ENCODE results near the gene HDAC1. TPM values are rescaled to one million over a fixed set of nuclear protein-coding genes. Genes with fewer than 3 reads are reported as not detected.

HDAC1 gene
- polyA plus RNA-seq, 1 donor, result 153 TPM

DNA sequence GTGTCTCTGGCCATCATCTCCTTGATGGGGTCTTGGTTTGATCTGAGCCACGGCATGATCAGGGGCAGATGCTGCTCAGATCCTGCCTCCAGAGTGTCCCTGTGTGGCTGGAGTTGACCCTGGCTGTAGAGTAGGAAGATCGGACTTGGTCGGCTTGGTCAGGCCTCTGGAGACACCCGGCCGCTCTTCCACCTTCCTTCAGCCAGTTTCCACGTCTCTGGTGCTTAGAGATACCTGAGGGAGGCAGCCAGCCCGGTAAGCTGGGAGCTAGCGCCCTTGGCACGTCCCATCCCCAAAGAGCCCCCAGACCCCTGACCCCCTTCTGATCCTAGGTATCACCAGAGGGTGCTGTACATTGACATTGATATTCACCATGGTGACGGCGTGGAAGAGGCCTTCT, 35.3 kb downstream of the HDAC1 start:
- no peak for DNase-seq
- WGBS (ENCODE audit: insufficient coverage, low lambda C conversion rate), result no CpG with 5 or more reads among the region's 11 CpGs
- Histone ChIP-seq H3K9me3 (ENCODE audit: control insufficient read depth, low read depth, low read length) (no peaks in the 10 kb centered on the region), H3K27ac (ENCODE audit: low read length) (no peak overlapping the region), H3K27me3 (ENCODE audit: control insufficient read depth, insufficient read depth, low read length) (no peaks in the 10 kb centered on the region), H3K4me1 (ENCODE audit: control insufficient read depth, insufficient read depth, low read length) (peaks cover 9% of the 10 kb centered on the region), H3K36me3 (ENCODE audit: control insufficient read depth, insufficient read depth, low read length) (peaks cover 71% of the 10 kb centered on the region), H3K4me3 (ENCODE audit: low read length) (no peak overlapping the region)

DNA sequence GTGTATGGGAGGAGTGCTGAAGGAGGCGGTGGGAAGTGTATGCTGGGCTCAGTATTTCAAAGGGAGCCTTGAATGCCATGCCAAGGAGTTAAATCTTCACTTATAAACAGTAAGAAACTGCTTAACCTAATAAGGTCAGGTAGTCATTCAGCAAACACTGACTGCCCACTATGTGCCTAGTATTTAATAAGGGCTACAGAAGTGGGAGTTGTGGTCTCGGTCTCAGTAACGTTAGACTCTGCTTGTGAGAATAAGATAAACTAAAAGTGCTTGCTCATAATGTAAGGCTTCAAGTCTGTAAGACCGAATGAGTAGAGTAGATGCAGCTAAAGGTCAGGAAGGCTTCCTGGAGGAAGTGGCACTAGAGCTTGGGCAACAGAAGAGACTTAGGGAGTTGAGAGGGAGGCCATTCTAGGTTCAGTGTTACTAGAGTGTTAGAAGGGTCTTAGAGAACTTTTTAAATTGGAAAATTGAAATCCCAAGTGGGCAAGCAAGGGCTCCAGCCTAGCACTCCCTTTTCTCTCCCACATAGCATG, 38.1 kb downstream of the HDAC1 start:
- H3K9me3 ChIP-seq (ENCODE audit: control insufficient read depth, low read depth, low read length), result no peaks in the 10 kb centered on the region
- H3K27ac ChIP-seq (ENCODE audit: low read length), result no peak overlapping the region
- H3K27me3 ChIP-seq (ENCODE audit: control insufficient read depth, insufficient read depth, low read length), result no peaks in the 10 kb centered on the region
- no peak for DNase-seq
- 100% methylated on average over 1 of the region's 4 CpGs for WGBS (ENCODE audit: insufficient coverage, low lambda C conversion rate)
- peaks cover 15% of the 10 kb centered on the region for H3K4me1 ChIP-seq (ENCODE audit: control insufficient read depth, insufficient read depth, low read length)
- no peak overlapping the region for H3K4me3 ChIP-seq (ENCODE audit: low read length)
- peaks cover 84% of the 10 kb centered on the region for H3K36me3 ChIP-seq (ENCODE audit: control insufficient read depth, insufficient read depth, low read length)

DNA sequence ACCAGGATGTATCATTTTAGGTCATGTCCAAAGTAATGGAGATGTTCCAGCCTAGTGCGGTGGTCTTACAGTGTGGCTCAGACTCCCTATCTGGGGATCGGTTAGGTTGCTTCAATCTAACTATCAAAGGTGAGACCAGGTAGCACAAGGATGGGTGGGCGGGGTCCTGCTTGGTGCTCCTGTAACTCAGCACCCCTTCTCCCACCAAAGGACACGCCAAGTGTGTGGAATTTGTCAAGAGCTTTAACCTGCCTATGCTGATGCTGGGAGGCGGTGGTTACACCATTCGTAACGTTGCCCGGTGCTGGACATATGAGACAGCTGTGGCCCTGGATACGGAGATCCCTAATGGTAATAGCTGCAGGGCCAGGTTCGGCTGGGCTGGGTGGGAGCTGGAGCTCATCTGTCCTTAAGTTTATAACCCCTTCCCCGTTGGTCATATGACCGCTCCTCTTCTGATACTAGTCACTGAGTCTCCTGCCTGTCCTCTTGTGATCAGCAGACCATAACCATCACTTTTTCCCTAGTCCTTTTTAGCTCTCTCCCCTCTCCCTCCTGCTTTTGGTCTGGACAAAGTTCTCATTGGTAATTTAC, 38.8 kb downstream of the HDAC1 start:
- DNase-seq, result no peak
- no peak overlapping the region for H3K27ac ChIP-seq (ENCODE audit: low read length)
- no peak overlapping the region for H3K4me3 ChIP-seq (ENCODE audit: low read length)
- H3K4me1 ChIP-seq (ENCODE audit: control insufficient read depth, insufficient read depth, low read length), result peaks cover 15% of the 10 kb centered on the region
- H3K27me3 ChIP-seq (ENCODE audit: control insufficient read depth, insufficient read depth, low read length), result no peaks in the 10 kb centered on the region
- H3K9me3 ChIP-seq (ENCODE audit: control insufficient read depth, low read depth, low read length), result no peaks in the 10 kb centered on the region
- peaks cover 81% of the 10 kb centered on the region for H3K36me3 ChIP-seq (ENCODE audit: control insufficient read depth, insufficient read depth, low read length)
- 47% methylated on average over 2 of the region's 12 CpGs for WGBS (ENCODE audit: insufficient coverage, low lambda C conversion rate)

DNA sequence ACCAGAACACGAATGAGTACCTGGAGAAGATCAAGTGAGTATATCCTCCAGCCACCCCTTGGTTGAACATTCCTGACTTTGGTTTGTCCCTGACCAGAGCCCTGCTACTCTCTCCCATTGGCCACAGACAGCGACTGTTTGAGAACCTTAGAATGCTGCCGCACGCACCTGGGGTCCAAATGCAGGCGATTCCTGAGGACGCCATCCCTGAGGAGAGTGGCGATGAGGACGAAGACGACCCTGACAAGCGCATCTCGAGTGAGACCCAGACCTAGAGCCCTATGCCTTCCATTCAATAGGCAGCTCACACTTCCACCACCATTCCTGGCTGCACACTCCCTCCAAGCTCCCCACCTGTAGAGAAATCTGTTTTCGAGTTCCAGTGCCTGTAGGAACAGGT, 39.7 kb downstream of the HDAC1 start:
- no peak overlapping the region for H3K27ac ChIP-seq (ENCODE audit: low read length)
- peaks cover 79% of the 10 kb centered on the region for H3K36me3 ChIP-seq (ENCODE audit: control insufficient read depth, insufficient read depth, low read length)
- no peaks in the 10 kb centered on the region for H3K9me3 ChIP-seq (ENCODE audit: control insufficient read depth, low read depth, low read length)
- H3K4me3 ChIP-seq (ENCODE audit: low read length), result no peak overlapping the region
- H3K27me3 ChIP-seq (ENCODE audit: control insufficient read depth, insufficient read depth, low read length), result no peaks in the 10 kb centered on the region
- WGBS (ENCODE audit: insufficient coverage, low lambda C conversion rate), result no CpG with 5 or more reads among the region's 12 CpGs
- peaks cover 17% of the 10 kb centered on the region for H3K4me1 ChIP-seq (ENCODE audit: control insufficient read depth, insufficient read depth, low read length)
- DNase-seq, result no peak

DNA sequence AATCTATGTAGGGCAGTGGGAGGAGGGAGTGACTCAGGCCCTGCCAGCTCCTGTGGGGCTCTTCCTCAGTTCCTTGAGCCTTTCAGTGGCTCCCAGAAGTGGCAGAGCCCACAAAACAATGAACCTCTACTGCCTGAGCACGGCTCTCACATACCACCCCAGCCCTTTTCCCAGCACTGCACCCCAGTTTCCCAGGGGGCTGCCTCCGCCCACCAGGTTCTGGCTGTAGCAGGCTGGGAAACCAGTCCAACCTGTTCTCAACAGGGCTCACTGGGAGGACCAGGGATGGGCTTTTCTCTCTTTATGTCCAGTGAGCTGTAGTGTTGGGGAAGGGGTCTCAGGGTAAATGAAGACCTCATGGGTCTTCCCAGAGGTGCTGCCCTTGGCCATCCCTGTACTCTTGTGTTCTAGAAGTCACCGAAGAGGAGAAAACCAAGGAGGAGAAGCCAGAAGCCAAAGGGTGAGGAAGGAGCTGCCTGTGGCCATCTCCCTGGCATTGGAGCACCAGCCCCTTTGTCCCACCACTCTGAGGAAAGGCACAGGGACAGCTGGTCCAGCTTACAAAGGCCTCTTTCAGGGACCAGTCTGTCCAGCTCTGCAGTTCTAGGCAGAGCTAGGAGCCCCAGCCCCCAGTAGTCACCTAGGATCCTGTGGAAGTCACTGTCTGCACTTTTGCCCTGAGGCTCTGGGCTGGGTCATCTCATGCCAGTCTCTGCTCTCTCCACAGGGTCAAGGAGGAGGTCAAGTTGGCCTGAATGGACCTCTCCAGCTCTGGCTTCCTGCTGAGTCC, 40.6 kb downstream of the HDAC1 start:
- no CpG with 5 or more reads among the region's 3 CpGs for WGBS (ENCODE audit: insufficient coverage, low lambda C conversion rate)
- peaks cover 20% of the 10 kb centered on the region for H3K4me1 ChIP-seq (ENCODE audit: control insufficient read depth, insufficient read depth, low read length)
- H3K36me3 ChIP-seq (ENCODE audit: control insufficient read depth, insufficient read depth, low read length), result peaks cover 71% of the 10 kb centered on the region
- H3K27me3 ChIP-seq (ENCODE audit: control insufficient read depth, insufficient read depth, low read length), result no peaks in the 10 kb centered on the region
- no peak overlapping the region for H3K4me3 ChIP-seq (ENCODE audit: low read length)
- peak; percentile 29 to 57 for DNase-seq
- H3K27ac ChIP-seq (ENCODE audit: low read length), result no peak overlapping the region
- no peaks in the 10 kb centered on the region for H3K9me3 ChIP-seq (ENCODE audit: control insufficient read depth, low read depth, low read length)

DNA sequence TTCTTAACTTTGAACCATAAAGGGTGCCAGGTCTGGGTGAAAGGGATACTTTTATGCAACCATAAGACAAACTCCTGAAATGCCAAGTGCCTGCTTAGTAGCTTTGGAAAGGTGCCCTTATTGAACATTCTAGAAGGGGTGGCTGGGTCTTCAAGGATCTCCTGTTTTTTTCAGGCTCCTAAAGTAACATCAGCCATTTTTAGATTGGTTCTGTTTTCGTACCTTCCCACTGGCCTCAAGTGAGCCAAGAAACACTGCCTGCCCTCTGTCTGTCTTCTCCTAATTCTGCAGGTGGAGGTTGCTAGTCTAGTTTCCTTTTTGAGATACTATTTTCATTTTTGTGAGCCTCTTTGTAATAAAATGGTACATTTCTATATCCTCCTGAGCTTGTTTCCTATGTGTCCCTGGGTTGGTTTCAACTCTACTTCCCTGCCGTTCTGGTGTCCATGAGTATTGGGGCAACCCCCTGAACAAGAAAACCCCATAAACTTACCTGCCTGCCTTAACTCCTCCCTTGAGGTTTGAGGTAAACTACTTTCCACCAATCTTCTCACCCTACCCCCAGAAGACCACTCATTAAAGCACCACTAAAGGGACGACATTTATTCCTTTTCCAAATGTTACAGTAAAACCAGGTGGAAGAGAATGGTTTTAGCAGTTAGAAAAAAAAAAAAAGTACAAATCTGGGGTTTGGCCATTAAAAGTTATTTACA, 41.5 kb downstream of the HDAC1 start:
- no peak overlapping the region for H3K4me3 ChIP-seq (ENCODE audit: low read length)
- H3K36me3 ChIP-seq (ENCODE audit: control insufficient read depth, insufficient read depth, low read length), result peaks cover 62% of the 10 kb centered on the region
- H3K4me1 ChIP-seq (ENCODE audit: control insufficient read depth, insufficient read depth, low read length), result peaks cover 27% of the 10 kb centered on the region
- WGBS (ENCODE audit: insufficient coverage, low lambda C conversion rate), result no CpG with 5 or more reads among the region's 3 CpGs
- no peak for DNase-seq
- no peaks in the 10 kb centered on the region for H3K9me3 ChIP-seq (ENCODE audit: control insufficient read depth, low read depth, low read length)
- H3K27me3 ChIP-seq (ENCODE audit: control insufficient read depth, insufficient read depth, low read length), result no peaks in the 10 kb centered on the region
- no peak overlapping the region for H3K27ac ChIP-seq (ENCODE audit: low read length)

DNA sequence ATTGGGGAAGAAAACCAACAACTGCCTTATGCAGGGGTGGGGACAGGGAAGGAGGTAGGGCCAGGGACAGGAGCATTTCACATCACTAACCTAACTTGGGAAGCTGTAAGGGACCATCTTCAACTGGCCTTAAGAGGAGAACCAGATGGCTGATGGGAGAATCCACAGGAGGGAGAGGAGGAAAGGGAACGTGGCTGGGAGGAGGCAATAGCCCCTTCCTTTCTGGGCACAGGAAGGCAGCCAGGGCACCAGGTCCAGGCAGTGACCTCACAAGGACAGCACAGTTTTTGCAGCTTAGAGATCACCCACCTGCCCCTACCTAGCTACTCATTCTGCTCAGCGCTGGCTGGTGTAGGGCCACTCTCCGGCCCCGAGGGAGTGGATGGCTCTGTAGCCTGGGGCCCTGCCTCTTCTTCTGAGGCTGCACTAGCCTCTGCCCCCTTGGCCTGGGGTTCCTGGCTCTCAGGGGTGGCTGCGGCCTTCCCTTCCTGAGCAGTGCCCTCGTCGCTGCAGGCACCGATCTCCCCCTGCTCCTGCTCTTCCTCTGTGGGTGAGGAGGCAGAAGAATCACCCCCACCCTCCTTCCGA, 42.5 kb downstream of the HDAC1 start:
- Histone ChIP-seq H3K4me3 (ENCODE audit: low read length) (peak overlapping the region; percentile 71), H3K36me3 (ENCODE audit: control insufficient read depth, insufficient read depth, low read length) (peaks cover 52% of the 10 kb centered on the region), H3K9me3 (ENCODE audit: control insufficient read depth, low read depth, low read length) (no peaks in the 10 kb centered on the region), H3K27me3 (ENCODE audit: control insufficient read depth, insufficient read depth, low read length) (no peaks in the 10 kb centered on the region), H3K4me1 (ENCODE audit: control insufficient read depth, insufficient read depth, low read length) (peaks cover 34% of the 10 kb centered on the region), H3K27ac (ENCODE audit: low read length) (peak overlapping the region; percentile 36)
- WGBS (ENCODE audit: insufficient coverage, low lambda C conversion rate), result no CpG with 5 or more reads among the region's 9 CpGs
- DNase-seq, result peak in 1 of 2 donors; percentile 41

DNA sequence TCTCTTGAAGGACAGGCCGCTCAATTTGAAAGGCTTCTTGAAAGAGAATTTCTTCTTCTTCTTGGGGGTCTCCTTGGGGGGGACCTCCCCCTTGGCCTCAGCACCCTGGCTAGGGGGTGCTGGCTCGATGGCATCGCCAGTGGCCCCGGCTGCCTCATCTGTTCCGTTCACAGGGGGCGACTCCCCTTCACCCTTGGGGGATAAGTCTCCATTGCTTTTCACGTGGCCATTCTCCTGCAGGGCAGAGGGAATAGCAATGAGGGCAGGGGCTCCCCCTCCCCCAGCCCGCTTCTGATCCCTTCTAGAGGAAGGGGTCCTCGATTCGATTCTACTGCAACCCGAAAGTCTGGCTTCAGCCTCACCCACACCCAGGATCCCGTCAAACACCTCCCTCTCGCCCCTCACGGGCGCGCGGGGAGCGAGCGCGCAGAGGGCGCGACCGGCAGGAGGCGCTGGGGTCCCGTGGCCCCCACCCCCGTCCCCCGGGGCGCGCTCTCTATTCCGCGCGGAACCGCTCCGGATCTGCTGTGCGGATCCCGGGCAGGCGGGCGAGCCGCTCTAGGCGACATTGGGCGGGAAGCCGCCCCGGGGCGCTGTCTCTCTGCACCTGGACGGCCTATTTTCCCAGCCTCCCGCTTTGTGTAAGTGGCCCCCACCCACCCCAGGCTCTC, 43.1 kb downstream of the HDAC1 start:
- H3K4me1 ChIP-seq (ENCODE audit: control insufficient read depth, insufficient read depth, low read length), result peaks cover 34% of the 10 kb centered on the region
- no peaks in the 10 kb centered on the region for H3K9me3 ChIP-seq (ENCODE audit: control insufficient read depth, low read depth, low read length)
- peak overlapping the region; percentile 36 for H3K27ac ChIP-seq (ENCODE audit: low read length)
- peak; percentile 48 to 67 for DNase-seq
- peak overlapping the region; percentile 71 for H3K4me3 ChIP-seq (ENCODE audit: low read length)
- peaks cover 46% of the 10 kb centered on the region for H3K36me3 ChIP-seq (ENCODE audit: control insufficient read depth, insufficient read depth, low read length)
- H3K27me3 ChIP-seq (ENCODE audit: control insufficient read depth, insufficient read depth, low read length), result no peaks in the 10 kb centered on the region
- WGBS (ENCODE audit: insufficient coverage, low lambda C conversion rate), result no CpG with 5 or more reads among the region's 46 CpGs

DNA sequence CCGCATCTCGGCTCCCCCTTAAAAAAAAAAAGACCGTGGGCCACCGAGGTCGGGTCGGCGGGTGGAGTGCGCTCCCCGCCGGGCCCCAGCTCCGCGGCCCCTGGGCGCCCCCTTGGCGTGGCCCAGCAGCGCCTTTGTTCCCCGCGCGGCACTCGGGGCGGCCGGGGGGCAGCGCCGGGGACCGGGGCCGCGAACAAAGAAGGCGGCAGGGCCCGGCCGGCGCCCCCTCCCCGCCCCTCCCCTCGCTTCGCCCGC, 43.6 kb downstream of the HDAC1 start:
- H3K27me3 ChIP-seq (ENCODE audit: control insufficient read depth, insufficient read depth, low read length), result no peaks in the 10 kb centered on the region
- H3K4me1 ChIP-seq (ENCODE audit: control insufficient read depth, insufficient read depth, low read length), result peaks cover 34% of the 10 kb centered on the region
- WGBS (ENCODE audit: insufficient coverage, low lambda C conversion rate), result no CpG with 5 or more reads among the region's 34 CpGs
- peak overlapping the region; percentile 36 for H3K27ac ChIP-seq (ENCODE audit: low read length)
- peak overlapping the region; percentile 71 for H3K4me3 ChIP-seq (ENCODE audit: low read length)
- peaks cover 41% of the 10 kb centered on the region for H3K36me3 ChIP-seq (ENCODE audit: control insufficient read depth, insufficient read depth, low read length)
- no peak for DNase-seq
- no peaks in the 10 kb centered on the region for H3K9me3 ChIP-seq (ENCODE audit: control insufficient read depth, low read depth, low read length)

Data from large intestine (tissue), 3 donors.